ENCODE data around the gene CHD9. TPM values are rescaled to one million over a fixed set of nuclear protein-coding genes. Genes with fewer than 3 reads are reported as not detected.

The CHD9 gene
- polyA plus RNA-seq, 3 donors = 49.0 to 64.4 (median 62.8) TPM

GRCh38 chr16:53357955-53358354 lies 303.2 kb downstream of the CHD9 start:
- no peak for DNase-seq

GRCh38 chr16:53358884-53359283 lies 304.1 kb downstream of the CHD9 start:
- DNase-seq = no peak

GRCh38 chr16:53369921-53370320 lies 315.1 kb downstream of the CHD9 start:
- DNase-seq = no peak

- no peak for DNase-seq
These were observed 316.0 kb downstream of the CHD9 start for GRCh38 chr16:53370827-53371226.

- DNase-seq = peak; percentile 24
These were observed 318.4 kb downstream of the CHD9 start for GRCh38 chr16:53372992-53373871.

GRCh38 chr16:53374800-53375199 lies 320.0 kb downstream of the CHD9 start:
- no peak for DNase-seq

GRCh38 chr16:53378138-53378537 lies 323.3 kb downstream of the CHD9 start:
- DNase-seq = no peak

Other genes with a start within 250 kb of the CHD9 start
- gene CHD9NB, start 2.1 kb upstream of the CHD9 start, polyA plus RNA-seq (ENCODE audit: insufficient read length in 3 of 3) = 10 to 100 TPM in 2 of 3 donors, 1 to 10 TPM in 1; 7.9 to 13.6 (median 10.6) TPM